Endothelial cell of umbilical vein (primary cell): Measurements from ENCODE around the gene EFNA5.

Source experiments
- CTCF ChIP-seq, 2 donors: IDR thresholded peaks; 1 replicate in 1 of 2; 2 replicates in 1 of 2; pipeline ENCODE4 v1.5.1; 2011; ENCODE audit warnings: low read length in 2 of 2, mild to moderate bottlenecking in 2 of 2, moderate library complexity in 2 of 2, control low read depth in 1 of 2, inconsistent platforms in 1 of 2, low read depth in 1 of 2; ENCODE audit not compliant: insufficient read depth in 1 of 2; ENCODE audit errors: extremely low read depth in 1 of 2
- EZH2 ChIP-seq: IDR thresholded peaks from 2 replicates; pipeline ENCODE4 v1.6.1; 2012; ENCODE audit warnings: borderline replicate concordance, low read depth, mild to moderate bottlenecking, moderate library complexity, low read length, inconsistent platforms; ENCODE audit not compliant: severe bottlenecking
- FOS ChIP-seq: IDR thresholded peaks from 2 replicates; pipeline ENCODE4 v1.6.1; 2011; ENCODE audit warnings: mild to moderate bottlenecking, low read length, moderate library complexity, borderline replicate concordance; ENCODE audit not compliant: insufficient read depth
- MAX ChIP-seq: IDR thresholded peaks from 2 replicates; pipeline ENCODE4 v1.6.1; 2011; ENCODE audit not compliant: insufficient read depth, insufficient read length
- MYC ChIP-seq: IDR thresholded peaks from one replicate; pipeline ENCODE4 v1.6.1; 2011; ENCODE audit warnings: mild to moderate bottlenecking, low read depth, low read length
- POLR2A ChIP-seq: IDR thresholded peaks from 2 replicates; pipeline ENCODE4 v1.6.1; 2012; ENCODE audit warnings: low read depth, mild to moderate bottlenecking, control low read depth, low read length
- POLR2AphosphoS5 ChIP-seq: IDR thresholded peaks from 2 replicates; pipeline ENCODE4 v1.6.1; 2012; ENCODE audit warnings: low read depth, mild to moderate bottlenecking, control low read depth, low read length, moderate library complexity; ENCODE audit not compliant: insufficient read depth

GRCh38 chr5:107329850-107330249 is 340.9 kb downstream of the EFNA5 start:
- TF ChIP-seq EZH2 = no peak
- no peak for TF ChIP-seq POLR2A
- no peak for TF ChIP-seq CTCF (IDR thresholded peaks at IDR 0.05; ENCODE audit: extremely low read depth in 1 of 2, insufficient read depth in 1 of 2, low read depth in 1 of 2, low read length in 2 of 2)
- no peak for TF ChIP-seq POLR2AphosphoS5
- no peak for TF ChIP-seq FOS
- no peak for TF ChIP-seq MAX
- TF ChIP-seq MYC = no peak
